Cardiac septum (tissue), 1 donor: ENCODE results near the gene PUS10. TPM values are rescaled to one million over a fixed set of nuclear protein-coding genes. Genes with fewer than 3 reads are reported as not detected.
"Not testable (repeated sequence)": the region's sequence is repeated elsewhere in the genome, so short reads cannot be mapped to it uniquely, and the experiment has no call there.

Source experiments
- DNase-seq: peaks from one replicate; pipeline ENCODE4 v3.0.0-alpha.2; 2020; ENCODE audit warnings: low spot score
- intact Hi-C: fragments of 100-400 bp; cut with DNase I; formaldehyde crosslinking; loops from one replicate; pipeline ENCODE4 v1.14.0; 2022
- total RNA-seq: library from RNA; stranded (reverse); fragmentation: NEBNext Ultra II Directional; extraction: Animal tissue kit (Norgen Biotek cat#: 25700); gene quantifications from one replicate; pipeline ENCODE4 v1.2.1, GENCODE V29; 2021
- donor health status: DM: no; HTN: no; CAD: no.

Gene PUS10
- total RNA-seq, 1 donor from 2014 or later: 3.3 TPM

DNA sequence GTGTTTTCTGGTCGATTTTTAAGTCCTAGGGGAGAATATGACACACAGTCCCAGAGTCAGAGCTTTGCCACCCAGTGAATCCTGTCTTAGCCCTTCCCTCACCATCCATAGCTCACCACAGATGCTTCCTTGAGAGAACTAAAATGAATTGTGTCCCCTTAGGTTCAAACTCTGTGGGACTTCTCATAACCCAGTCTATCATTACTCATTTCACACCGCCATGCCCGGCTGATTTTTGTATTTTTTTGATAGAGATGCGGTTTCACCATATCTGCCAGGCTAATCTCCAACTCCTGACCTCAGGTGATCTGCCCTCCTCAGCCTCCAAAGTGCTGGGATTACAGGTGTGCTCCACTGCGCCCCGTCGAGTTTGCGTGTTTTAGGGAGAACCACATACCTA is 69.9 kb downstream of the PUS10 start:
- intact Hi-C loops: no loop called here
- no peak for DNase-seq

DNA sequence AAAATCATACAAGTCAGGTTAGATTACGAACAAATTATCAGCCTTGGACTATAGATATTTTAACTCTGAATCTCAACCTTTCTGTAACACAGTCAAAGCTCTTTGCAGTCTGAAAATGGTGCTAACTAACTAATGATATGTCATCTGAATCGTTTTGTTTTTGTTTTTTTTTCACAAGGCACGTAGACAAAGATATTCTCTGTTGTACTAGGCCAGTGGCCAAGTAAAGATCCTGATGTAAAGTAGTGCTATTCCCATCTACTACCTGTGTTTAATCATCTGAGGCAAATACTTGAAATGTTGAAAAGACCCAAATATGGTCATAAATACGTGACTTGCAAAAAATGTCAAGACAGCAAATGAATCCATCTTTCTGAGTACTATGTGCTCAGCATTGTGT is 71.0 kb downstream of the PUS10 start:
- DNase-seq: no peak
- intact Hi-C loops: no loop called here

DNA sequence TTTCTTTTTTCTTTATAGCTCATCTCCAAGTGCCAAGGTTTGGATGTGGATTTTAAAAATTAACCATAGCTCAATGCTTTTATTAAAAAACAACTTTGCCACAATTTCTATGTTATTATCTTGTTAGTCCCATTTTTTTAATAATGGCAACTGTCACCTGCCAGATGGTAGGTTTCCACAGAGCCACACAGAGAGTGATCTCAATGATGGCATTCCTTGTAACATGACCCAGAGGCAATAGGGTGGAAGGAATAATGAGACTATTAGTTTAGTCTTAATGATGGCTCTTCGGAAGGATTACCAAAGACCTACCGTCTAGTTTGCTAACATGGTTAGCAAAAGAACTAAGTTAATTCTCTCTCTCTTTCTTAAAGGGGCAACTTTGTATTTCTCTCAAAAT is 72.7 kb downstream of the PUS10 start:
- intact Hi-C loops: no loop called here
- no peak for DNase-seq

DNA sequence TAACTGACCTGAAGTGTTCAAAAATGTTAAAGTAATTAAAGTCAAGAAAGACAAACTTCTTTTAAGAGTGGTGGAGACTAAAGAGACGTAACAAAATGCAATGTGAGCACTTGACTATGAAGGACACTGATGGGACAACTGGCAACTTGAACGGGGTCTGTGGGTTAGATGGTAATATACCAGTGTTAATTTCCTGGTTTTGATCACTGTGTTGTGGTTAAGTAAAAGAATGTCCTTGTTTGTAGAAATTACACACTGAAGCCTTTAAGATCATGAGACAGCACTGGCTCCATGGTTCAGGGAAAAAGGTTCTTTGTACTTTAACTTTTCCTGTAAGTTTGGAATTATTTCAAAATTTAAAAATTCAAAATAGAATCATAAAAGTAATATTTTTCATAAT is 78.4 kb downstream of the PUS10 start:
- intact Hi-C loops: no loop called here

DNA sequence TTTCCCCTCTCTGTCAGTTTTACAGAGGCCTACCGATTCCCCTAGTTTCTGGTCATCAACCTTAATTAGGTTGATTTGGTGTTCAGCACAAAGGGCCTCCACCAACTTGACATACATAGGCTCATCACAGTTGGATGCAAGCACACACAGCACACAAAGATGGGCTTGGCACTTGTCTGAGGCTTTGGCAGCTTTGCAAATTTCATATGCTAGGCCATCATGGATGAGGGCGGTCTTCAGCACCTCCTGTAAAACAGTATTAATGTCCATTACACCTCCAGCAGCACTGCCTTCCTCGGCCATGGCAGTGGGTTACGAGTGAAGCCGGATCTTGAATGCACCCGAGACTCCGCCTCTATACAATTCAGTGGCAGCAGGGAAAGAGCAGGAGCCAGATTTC is 79.8 kb downstream of the PUS10 start:
- intact Hi-C loops: no loop called here
- DNase-seq: no peak

More for the DNA sequence above, 78.4 kb downstream of the PUS10 start:
- DNase-seq: no peak

DNA sequence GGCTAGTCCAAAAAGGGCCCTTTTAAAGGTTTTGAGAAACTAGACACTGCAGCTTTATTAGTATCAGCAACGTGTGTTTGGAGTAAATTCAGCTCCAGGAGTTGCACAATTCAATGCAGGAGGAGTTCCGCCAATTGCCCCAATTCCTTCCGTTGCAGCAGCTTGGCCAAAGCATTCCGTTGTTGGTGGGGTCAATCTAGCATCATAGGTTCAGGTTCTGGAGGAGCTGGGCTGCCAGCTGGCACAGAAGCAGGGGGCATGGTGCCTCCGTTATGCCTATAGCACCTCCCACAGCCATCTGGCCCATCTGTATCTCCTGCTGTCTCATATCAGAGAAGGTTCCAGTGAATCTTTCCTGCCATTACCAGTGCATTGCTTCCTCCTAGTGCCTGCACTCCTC is 81.3 kb downstream of the PUS10 start:
- intact Hi-C loops: no loop called here

DNA sequence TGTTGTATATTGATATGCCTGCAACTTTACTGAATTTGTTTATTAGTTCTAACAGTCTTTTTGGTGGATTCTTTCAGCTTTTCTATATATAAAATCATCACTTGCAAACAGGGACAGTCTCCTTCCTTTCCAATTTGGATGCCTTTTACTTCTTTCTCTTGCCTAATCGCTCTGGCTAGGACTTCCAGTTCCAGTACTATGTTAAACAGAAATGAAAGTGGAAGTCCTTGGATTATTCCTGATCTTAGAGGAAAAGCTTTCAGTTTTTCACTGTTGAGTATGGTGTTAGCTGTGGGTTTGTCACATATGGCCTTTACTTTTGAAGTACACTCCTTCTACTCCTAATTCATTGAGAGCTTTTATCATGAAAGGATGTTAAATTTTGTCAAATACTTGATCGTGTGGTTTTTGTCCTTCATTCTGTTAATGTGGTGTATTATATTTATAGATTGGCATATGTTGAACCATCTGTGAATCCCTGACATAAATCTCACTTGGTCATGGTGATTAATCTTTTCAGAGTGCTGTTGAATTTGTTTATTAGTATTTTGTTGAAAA is 83.8 kb downstream of the PUS10 start:
- intact Hi-C loops: no loop called here

More for the DNA sequence above, 81.3 kb downstream of the PUS10 start:
- DNase-seq: no peak

DNA sequence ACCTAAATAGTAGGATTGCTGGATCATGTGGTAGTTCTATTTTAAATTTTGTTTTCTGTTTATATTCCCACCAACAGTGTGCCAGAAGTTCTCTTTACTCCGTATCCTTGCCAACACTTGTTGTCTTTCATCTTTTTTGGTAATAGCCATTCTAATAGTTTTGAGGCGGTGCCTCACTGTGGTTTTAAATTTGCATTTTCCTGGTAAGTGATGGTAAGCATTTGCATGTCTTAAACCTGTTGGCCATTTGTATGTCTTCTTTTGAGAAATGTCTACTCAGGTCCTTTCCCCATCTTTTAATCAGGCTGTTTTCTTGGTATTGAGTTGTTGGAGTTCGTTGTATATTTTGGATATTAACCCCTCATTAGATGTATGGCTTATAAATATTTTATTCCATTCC is 85.1 kb downstream of the PUS10 start:
- no peak for DNase-seq
- intact Hi-C loops: no loop called here

More for the DNA sequence above, 83.8 kb downstream of the PUS10 start:
- DNase-seq: no peak

DNA sequence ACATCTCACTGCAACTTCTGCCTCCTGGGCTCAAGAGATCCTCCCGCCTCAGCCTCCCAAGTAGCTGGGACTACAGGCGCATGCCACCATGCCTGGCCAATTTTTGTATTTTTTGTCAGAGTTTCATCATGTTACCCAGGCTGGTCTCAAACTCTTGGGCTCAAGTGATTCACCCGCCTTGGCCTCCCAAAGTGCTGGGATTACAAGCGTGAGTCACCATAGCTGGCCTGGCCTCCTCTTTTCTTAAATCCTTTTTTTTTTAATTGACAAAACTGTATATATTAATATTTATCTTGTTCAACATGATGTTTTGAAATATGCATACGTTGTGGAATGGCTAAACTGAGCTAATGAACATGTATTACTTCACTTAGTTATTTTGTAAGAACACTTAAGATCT is 86.0 kb downstream of the PUS10 start:
- DNase-seq, intact Hi-C loops: not testable (repeated sequence)

DNA sequence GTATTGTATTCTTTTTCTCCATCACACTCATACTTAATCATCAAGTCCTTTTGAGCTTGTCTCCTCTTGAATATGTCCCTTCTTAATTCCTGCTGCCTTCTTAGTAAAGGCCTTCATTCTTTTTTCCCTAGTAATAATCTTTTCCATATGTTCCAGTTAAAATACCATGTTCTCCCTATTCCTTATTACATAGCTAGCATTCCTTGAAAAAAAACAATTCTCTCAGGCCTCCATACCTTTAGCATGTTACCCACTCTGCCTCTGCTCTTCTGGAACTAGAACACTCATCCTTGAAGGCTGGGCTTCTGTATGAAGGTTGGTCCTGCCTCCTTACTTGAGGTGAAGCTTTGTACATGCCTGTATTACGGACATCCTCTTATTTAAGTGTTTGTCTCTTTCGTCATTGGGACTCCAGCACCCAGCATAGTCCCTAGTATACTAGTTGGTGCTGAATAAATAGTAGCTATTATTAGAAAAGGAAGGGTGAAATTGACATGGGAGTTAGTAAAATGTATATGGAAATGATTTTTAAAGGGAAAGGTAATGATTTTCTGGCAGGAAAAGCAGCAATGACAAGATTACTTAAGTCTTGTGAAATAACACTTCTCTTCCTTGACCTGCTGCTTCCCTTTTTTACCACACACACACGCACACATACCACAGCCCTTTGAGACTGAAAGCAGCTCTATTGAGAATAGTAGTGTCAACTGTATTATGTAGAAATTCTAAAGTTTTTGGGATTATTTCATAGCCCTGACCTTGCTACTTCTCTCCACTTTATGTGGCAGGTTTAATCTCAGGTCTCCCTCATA is 91.1 kb downstream of the PUS10 start:
- intact Hi-C loops: no loop called here
- DNase-seq: no peak

DNA sequence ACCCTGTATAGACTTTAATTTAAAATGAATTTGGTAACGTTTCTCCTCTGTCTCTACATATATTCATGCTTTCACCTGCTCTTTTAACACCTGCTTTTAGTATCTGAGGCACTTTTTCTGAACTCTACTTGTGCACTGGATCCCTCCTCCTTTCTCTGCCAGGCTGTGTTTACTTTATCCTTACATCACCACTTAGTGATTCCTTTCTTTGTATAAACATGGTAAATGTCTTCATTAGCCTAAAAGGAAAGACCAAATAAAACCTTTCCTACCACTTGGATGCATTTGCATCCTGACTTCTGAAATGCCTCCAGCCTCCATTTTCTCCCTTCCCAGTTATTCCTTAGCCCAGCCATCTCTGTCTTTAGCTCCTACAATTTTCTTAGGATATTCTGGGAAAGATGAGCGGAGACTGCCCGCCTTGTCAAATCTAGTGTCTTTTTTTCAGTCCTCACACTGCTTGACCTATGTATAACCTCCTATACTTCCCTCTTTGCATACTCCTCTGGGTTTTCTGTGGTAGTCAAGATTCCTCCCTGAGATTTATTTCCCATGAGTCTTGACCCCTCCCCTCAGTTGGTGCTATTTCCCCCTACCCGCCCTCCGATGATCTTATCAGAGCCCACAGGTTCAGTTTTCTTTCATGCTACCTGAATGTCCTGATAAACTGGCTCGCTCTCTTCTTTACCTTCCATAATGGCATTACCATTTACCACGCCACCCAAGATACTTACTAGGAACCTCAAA is 91.9 kb downstream of the PUS10 start:
- intact Hi-C loops: no loop called here
- DNase-seq: no peak

DNA sequence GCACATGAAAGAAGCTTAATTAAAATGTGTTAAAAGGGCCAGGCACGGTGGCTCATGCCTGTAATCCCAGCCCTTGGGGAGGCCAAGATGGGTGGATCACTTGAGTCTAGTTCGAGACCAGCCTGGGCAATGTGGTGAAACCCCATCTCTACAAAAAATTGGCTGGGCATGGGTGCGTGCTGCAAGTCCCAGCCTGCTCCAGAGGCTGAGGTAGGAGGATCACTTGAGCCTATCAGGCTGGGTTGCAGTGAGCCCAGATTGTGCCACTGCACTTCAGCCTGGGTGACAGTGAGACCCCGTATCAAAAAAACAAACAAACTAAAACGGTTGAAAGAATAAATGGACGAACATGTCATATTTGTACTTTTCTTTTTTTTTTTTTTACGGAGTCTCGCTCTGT is 110.7 kb downstream of the PUS10 start:
- DNase-seq: no peak
- intact Hi-C loops: no loop called here

DNA sequence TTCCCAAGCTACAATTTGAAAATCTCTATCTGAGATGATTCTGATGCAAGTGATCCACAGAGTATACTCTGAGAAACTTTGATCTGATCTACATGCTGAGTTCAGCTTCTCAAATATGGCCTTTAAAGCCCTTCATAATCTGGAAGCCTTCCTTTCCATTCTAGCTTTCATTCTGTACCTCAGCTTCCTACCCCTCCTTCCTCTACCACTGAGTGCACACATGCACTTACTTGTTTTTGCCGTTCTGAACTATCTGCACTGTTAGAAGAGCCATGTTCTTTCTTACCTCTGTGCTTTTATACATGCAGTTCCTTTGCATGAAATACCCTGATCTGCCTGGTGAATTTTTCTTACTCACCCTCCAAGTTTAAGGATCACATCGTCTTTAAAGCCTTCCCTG is 111.7 kb downstream of the PUS10 start:
- intact Hi-C loops: no loop called here
- DNase-seq: no peak

DNA sequence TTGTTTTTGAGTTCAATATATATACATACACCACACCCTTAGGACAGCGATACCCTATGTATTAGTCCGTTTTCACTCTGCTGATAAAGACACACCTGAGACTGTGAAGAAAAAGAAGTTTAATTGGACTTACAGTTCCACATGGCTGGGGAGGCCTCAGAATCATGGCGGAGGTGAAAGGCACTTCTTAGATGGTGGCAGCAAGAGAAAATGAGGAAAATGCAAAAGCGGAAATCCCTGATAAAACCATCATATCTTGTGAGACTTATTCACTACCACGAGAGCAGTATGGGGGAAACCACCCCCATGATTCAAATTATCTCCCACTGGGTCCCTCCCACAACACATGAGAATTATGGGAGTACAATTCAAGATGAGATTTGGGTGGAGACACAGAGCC is 112.2 kb downstream of the PUS10 start:
- DNase-seq, intact Hi-C loops: not testable (repeated sequence)

DNA sequence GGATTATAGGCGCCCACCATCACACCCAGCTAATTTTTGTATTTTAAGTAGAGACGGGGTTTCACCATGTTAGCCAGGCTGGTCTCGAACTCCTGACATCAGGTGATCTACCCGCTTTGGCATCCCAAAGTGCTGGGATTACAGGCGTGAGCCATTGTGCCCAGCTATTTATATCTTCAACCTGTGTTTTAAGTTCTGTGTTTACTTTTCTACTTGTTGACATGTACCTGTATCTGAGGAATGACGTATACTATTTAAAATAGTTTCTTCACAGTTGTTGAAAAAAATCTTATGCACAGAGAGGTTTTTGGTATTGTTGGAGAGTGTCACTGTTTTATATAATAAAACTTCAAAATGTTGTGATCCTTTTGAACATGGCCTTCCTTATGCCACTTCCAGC is 116.8 kb downstream of the PUS10 start:
- intact Hi-C loops, DNase-seq: not testable (repeated sequence)

DNA sequence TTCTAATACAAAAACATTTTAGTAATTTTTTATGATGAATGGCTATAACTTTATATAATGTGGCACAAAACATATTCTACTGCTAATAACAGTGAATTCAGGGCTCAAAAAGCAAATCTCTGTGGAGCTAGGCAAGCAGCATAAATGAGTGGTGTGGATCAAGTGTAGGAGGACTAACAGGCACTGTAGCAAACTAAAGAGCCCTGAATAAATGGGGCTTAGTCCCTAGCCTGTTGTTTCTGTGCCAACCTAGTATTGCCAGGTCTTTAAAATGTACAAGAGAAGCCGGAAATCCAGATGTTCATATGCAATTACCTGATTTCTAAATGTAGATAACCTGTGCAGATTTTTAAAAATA is 118.2 kb downstream of the PUS10 start:
- no peak for DNase-seq

DNA sequence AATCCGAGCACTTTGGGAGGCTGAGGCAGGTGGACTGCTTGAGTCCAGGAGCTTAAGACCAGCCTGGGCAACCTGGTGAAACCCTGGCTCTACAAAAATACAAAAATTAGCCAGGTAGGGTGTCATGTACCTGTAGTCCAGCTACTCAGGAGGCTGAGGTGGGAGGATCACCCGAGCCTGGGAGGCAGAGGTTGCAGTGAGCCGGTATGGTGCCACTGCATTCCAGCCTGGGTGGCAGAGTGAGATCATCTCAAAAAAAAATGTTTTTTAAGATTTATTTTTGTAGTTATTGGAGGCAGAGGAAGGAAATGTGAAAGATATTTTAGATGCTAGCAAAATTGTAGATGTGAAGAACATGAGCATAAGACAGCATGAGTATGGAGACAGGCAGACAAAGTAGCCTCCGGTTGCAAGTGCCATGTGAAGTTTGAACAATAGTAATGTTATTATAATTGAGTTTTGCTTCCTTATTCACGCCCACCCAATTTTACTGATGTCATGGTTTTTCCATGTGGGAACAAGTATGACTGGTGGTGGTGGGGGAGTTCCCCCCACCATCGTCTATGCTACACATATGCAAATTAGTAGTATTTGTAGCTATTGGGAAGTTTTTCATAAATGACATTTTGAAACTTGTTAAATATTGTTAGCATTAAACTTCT is 118.7 kb downstream of the PUS10 start:
- DNase-seq: no peak
- intact Hi-C loops: no loop called here

More for the DNA sequence above, 118.2 kb downstream of the PUS10 start:
- intact Hi-C loops: no loop called here

DNA sequence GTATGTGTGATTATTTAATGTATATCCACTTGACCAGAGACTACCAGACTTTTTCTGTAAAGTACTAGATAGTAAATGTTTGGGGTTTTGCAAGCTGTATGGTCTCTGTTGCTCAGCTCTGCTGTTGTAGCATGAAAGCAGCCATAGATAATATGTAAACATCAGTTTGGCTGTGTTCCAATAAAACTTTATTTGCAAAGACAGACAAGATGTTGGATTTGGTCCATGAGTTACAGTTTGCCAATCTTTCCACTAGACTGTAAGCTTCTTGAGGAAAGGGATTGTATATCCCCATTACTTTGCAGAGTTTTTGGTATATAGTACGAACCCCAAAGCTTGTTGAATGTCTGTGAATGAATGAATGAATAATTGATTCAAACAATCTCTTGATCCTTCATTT is 119.5 kb downstream of the PUS10 start:
- intact Hi-C loops: no loop called here
- DNase-seq: no peak
